22Rv1 (cell line): Measurements from ENCODE around the gene EVI2A.

Source experiments
- CTCF ChIP-seq: fragments of 450-650 bp; IDR thresholded peaks from 2 replicates; pipeline ENCODE4 v1.5.1; 2017; ENCODE audit warnings: mild to moderate bottlenecking
- ZFX ChIP-seq: fragments of 450-650 bp; IDR thresholded peaks from 2 replicates; pipeline ENCODE4 v1.6.1; 2017; ENCODE audit warnings: antibody characterized with exemption, borderline replicate concordance

- TF ChIP-seq CTCF (no peak), ZFX (no peak)
Measured at GRCh38 chr17:31297090-31297489, 24.3 kb downstream of the EVI2A start, which contains the start of gene OMG.
